ENCODE measurements around the gene OSBPL8. TPM values are rescaled to one million over a fixed set of nuclear protein-coding genes. Genes with fewer than 3 reads are reported as not detected.

OSBPL8 gene
- total RNA-seq, 4 donors from 2014 or later: 25.6 to 46.0 (median 43.4) TPM

DNA sequence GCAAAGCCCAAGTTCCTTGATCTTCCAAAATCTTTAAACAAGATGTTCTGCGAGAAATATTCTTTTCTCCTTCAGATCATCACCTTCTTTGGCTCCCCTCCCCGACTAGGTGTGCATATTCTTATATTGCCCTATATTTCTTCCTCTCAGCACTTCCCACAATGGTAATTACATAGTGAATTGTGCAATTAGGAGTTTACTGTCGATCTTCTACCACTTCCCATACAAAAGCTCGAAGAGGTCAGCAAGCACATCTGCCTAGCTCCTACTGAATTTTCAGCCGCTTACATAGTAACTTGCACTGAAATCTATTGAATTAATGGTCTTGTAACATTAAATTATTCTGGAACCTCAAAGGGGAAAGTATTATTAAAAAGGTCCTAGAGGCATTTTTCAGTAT lies 16.7 kb downstream of the OSBPL8 start:
- intact Hi-C loops (cut with DNase I; ENCODE audit: low total_unique reads): no loop called here
- H3K4me3 ChIP-seq: no peak overlapping the region
- DNase-seq (no peak), ATAC-seq (no peak)
- TF ChIP-seq POLR2A (IDR thresholded peaks at IDR 0.05): no peak
- TF ChIP-seq, protein P1, sequence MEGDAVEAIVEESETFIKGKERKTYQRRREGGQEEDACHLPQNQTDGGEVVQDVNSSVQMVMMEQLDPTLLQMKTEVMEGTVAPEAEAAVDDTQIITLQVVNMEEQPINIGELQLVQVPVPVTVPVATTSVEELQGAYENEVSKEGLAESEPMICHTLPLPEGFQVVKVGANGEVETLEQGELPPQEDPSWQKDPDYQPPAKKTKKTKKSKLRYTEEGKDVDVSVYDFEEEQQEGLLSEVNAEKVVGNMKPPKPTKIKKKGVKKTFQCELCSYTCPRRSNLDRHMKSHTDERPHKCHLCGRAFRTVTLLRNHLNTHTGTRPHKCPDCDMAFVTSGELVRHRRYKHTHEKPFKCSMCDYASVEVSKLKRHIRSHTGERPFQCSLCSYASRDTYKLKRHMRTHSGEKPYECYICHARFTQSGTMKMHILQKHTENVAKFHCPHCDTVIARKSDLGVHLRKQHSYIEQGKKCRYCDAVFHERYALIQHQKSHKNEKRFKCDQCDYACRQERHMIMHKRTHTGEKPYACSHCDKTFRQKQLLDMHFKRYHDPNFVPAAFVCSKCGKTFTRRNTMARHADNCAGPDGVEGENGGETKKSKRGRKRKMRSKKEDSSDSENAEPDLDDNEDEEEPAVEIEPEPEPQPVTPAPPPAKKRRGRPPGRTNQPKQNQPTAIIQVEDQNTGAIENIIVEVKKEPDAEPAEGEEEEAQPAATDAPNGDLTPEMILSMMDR (IDR thresholded peaks at IDR 0.05 in 4 of 5, conservative IDR thresholded peaks at IDR 0.05 in 1 of 5): no peak
- H3K27ac ChIP-seq: no peak overlapping the region
- H3K9me3 ChIP-seq: no peaks in the 10 kb centered on the region
- no peaks in the 10 kb centered on the region for H3K27me3 ChIP-seq
- H3K4me1 ChIP-seq: peaks cover 31 to 35% of the 10 kb centered on the region in 2 donors
- H3K36me3 ChIP-seq: no peaks in the 10 kb centered on the region
- in situ Hi-C loops (cut with MboI; ENCODE audit: low sequenced_read_pairs in 4 of 4): no loop called here

DNA sequence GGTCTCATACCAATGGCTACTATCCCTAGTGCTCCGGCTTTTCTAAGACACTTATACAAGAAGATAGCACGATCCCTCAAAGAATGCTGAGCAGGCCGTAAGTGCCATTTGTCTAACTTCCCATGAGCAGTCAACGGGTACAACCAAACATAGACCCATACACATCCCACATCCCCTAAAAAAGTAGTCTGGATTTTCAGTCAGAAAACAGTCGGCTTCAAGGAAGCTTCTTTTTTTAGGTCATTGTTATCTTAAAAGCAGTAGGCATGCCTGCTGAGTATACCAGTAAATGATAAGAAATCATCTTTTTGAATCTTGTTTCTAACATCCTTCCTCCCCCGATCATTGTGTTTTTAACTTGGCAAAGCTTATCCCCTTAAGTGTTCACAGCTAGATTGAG lies 19.8 kb downstream of the OSBPL8 start:
- Histone ChIP-seq H3K4me1 (peaks cover 7 to 9% of the 10 kb centered on the region in 2 donors), H3K36me3 (no peaks in the 10 kb centered on the region), H3K27me3 (no peaks in the 10 kb centered on the region), H3K9me3 (no peaks in the 10 kb centered on the region), H3K27ac (no peak overlapping the region), H3K4me3 (no peak overlapping the region)
- TF ChIP-seq, protein P1 (IDR thresholded peaks at IDR 0.05 in 4 of 5, conservative IDR thresholded peaks at IDR 0.05 in 1 of 5): no peak
- no peak for TF ChIP-seq POLR2A (IDR thresholded peaks at IDR 0.05)
- in situ Hi-C loops (cut with MboI; ENCODE audit: low sequenced_read_pairs in 4 of 4): no loop called here
- intact Hi-C loops (cut with DNase I; ENCODE audit: low total_unique reads): no loop called here
- DNase-seq (no peak), ATAC-seq (no peak)

DNA sequence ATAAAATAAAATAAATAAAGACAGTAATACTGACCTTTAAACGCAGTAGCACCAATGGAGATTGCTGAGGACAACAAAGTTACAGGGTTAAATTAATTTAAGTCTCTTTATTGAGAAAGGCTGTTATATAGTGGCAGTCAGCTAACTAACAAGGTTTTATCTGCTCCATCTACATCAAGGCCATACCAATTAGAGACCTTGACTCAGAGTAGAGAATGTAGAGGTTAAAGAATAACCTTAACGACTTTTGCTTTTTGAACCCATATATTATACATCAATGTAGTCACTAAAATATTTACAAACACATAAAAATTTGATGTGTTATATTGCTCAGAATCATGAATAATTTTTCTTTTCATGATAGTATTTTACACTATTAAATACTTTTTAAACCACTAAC lies 21.6 kb downstream of the OSBPL8 start:
- peaks cover 14 to 15% of the 10 kb centered on the region in 2 donors for H3K4me1 ChIP-seq

DNA sequence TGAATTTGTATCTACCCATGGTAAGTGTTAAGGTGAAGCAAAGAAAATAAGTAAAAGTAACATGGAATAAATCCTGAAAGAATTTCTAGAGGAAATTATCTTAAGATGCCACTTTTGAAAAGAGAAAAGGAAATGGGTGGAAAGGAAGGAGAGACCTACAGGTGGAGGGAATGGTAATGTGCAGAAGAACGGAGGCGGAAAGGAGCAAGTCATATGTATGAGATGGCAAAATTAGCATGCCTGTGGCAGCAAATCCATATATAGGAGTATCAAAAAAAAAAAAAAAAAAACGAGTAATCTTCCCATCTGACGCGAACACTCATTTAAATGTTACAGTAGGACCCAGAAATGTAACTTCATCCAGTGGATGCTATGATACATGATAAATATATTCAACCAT lies 23.0 kb downstream of the OSBPL8 start:
- in situ Hi-C loops (cut with MboI; ENCODE audit: low sequenced_read_pairs in 4 of 4): no loop called here
- Histone ChIP-seq H3K4me1 (peaks cover 14 to 15% of the 10 kb centered on the region in 2 donors), H3K4me3 (no peak overlapping the region), H3K9me3 (no peaks in the 10 kb centered on the region), H3K27me3 (no peaks in the 10 kb centered on the region), H3K36me3 (no peaks in the 10 kb centered on the region), H3K27ac (no peak overlapping the region)
- TF ChIP-seq POLR2A (IDR thresholded peaks at IDR 0.05): no peak
- TF ChIP-seq, protein P1 (IDR thresholded peaks at IDR 0.05 in 4 of 5, conservative IDR thresholded peaks at IDR 0.05 in 1 of 5): no peak
- no peak for ATAC-seq
- no peak for DNase-seq
- intact Hi-C loops (cut with DNase I; ENCODE audit: low total_unique reads): no loop called here

More for the DNA sequence above, 21.6 kb downstream of the OSBPL8 start:
- no peak for ATAC-seq
- Histone ChIP-seq H3K4me3 (no peak overlapping the region), H3K36me3 (no peaks in the 10 kb centered on the region), H3K9me3 (no peaks in the 10 kb centered on the region), H3K27me3 (no peaks in the 10 kb centered on the region), H3K27ac (no peak overlapping the region)
- TF ChIP-seq POLR2A (IDR thresholded peaks at IDR 0.05): no peak
- TF ChIP-seq, protein P1 (IDR thresholded peaks at IDR 0.05 in 4 of 5, conservative IDR thresholded peaks at IDR 0.05 in 1 of 5): no peak
- in situ Hi-C loops (cut with MboI; ENCODE audit: low sequenced_read_pairs in 4 of 4): no loop called here
- intact Hi-C loops (cut with DNase I; ENCODE audit: low total_unique reads): no loop called here
- DNase-seq: no peak

DNA sequence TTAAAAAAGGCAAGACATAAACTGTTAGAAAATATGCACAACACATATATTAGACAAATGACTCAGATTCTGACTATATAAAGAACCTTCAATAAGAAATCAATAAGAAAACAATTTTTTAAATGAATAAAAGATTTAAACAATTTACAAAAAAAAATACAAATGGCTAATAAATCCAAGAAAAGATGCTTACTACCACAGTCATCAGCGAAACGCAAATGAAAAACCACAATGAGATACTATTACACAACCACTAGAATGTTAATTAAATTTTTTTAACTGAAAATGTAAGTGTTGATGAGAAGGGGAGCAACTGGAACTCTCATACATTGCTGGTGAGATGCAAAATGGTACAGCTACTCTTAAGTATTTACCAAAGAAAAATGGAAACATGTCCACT lies 24.4 kb downstream of the OSBPL8 start:
- H3K36me3 ChIP-seq: no peaks in the 10 kb centered on the region
- in situ Hi-C loops (cut with MboI; ENCODE audit: low sequenced_read_pairs in 4 of 4): no loop called here
- H3K4me3 ChIP-seq: no peak overlapping the region
- intact Hi-C loops (cut with DNase I; ENCODE audit: low total_unique reads): no loop called here
- H3K9me3 ChIP-seq: no peaks in the 10 kb centered on the region
- no peak for ATAC-seq
- no peak for TF ChIP-seq POLR2A (IDR thresholded peaks at IDR 0.05)
- TF ChIP-seq, protein P1 (IDR thresholded peaks at IDR 0.05 in 4 of 5, conservative IDR thresholded peaks at IDR 0.05 in 1 of 5): no peak
- H3K27ac ChIP-seq: no peak overlapping the region
- no peak for DNase-seq
- H3K4me1 ChIP-seq: peaks cover 15 to 21% of the 10 kb centered on the region in 2 donors
- no peaks in the 10 kb centered on the region for H3K27me3 ChIP-seq
